HG02938 (cell line): ENCODE measurements around the gene SBK3.

Experiments
- ATAC-seq: cut with Tn5 transposase; IDR thresholded peaks from one replicate; pipeline ENCODE4 v1.9.1; 2021; ENCODE audit warnings: mild to moderate bottlenecking, moderate library complexity; ENCODE audit not compliant: unreplicated experiment

The SBK3 gene

GRCh38 chr19:55491546-55492360, 53.6 kb downstream of the SBK3 start:
- ATAC-seq, result no peak
